Stimulated activated CD4-positive, alpha-beta T cell treated with anti-CD3 and anti-CD28 coated beads, Interleukin-1b, Interleukin-23, amount 100 ng/mL, for 1 hour (primary cell): ENCODE data around the gene WWOX.
A peak's percentile ranks its signal among the peaks of the same experiment; 100 is the strongest.
"Not testable (repeated sequence)": the region's sequence is repeated elsewhere in the genome, so short reads cannot be mapped to it uniquely, and the experiment has no call there.

Source experiments
- DNase-seq, 2 donors: peaks; one replicate each; pipeline ENCODE4 v3.0.0-alpha.2; 2020; ENCODE audit warnings: low read depth in 2 of 2

WWOX gene

DNA sequence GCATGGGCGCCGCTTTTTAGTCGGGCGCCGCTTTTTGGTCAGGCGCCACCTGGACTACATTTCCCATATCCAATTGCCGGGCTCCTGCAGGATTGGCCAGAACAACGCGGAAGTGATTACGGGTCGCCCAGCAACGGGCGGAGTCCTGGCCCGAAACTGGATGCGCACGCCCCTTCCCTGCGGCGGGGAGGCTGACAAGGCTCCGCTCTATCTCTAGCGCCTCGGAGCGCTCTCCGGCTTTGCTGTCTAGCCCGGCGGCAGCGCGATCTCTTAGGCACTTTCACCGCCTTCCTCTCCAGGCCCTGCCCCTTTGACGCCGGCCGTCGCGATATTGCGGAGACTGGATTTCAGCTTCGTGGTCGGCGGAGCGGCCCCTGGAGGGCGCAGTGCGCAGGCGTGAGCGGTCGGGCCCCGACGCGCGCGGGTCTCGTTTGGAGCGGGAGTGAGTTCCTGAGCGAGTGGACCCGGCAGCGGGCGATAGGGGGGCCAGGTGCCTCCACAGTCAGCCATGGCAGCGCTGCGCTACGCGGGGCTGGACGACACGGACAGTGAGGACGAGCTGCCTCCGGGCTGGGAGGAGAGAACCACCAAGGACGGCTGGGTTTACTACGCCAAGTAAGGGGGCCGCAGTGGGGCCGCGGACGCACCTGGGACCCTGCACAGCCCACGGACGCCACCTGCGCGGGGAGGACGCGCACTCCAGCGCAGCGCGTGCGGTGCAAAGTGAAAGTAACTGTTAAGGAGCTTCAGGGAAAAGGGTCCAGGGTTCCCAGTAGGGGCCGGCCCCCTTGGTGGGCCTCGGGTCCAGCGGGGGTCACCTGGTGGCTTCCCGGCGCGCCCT, at the start of gene WWOX:
Gene WWOX (plus strand): TSS at position 384 of the 841 bp plus-strand sequence.
- DNase-seq = peak; percentile 82 to 87

DNA sequence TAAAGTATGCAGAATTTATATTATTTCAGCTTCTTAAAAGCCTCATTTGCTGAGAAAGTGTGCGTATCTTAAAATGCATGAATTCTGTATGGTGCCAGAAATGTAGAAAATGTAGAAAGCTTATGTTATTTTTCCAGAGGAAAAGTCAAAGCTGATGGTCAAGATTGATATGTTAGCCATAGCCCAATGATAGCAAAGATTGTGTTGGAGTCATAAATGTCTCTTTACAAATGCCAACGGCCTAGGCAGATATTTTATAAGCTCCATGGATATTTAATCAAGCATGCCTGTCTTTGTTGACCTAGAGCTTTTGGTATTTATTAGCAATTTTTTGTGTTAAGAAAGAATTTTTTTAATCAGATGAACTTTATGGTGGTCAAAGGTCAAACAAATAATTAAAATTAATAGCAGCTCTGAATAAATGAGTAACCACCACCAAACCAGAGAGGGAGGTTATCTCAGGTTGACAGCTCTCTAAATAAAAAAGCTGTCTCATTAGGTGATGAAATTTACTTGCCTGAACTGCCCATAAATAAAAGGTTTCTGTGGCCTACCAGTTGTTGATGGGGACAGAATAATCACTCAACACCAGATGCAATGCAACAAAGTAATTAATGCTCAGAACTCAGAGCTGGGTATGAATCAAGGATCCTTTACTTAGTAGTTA, 48.6 kb upstream of the WWOX start:
- DNase-seq = no peak

DNA sequence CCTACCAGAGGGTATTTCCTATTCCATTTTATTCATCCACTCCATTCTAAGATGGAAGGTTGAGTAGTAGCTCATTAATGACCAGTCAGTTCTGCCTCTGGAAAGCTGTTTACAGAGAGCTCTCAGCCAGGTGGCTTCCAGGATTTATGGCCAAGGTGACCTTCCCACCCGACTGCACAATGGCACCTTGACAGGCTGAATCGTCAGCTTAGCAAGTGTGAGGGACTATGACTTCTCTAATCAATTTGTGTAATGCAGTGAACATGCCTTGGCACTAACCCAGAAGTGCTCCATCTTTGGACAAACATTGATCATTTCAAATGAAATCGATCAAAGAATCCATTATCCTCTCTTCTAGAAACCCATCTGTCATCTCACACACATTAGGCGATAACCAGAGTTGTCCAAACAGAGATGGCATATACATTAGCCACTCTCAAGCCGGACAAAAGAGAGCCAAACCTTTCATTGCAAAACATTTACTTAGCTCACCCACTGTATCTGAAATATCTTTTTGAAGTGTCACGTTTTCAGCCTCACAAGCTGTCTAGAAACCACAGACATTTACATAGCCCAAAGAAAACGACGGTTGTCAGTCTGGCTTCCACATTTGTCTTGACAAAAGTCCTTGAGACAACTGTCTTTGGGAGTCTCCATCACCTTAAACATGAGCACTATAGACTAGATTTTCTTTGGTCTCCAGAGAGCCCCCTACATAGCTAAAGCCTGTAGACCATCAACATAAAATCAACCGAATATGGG, 41.5 kb upstream of the WWOX start:
- no peak for DNase-seq

DNA sequence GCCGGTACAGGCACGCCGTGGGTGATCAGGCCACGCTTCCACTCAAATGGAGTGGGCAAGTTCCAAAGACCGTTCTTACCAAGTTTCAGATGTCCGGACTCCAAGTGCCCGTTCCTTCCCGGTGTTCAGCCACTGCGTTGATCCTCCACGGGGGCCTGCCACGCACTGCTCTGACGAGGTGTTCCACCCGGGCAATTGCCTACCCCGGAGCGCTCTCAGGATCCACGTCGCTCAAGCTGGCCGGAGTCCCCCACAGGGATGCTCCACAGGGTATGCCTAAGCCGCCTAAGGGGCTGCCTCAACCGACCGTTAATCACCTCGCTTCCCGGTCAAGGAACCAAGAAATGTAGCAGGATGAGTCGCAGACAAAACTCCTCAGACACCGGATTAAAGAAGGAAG, 39.6 kb upstream of the WWOX start:
- DNase-seq = not testable (repeated sequence)

DNA sequence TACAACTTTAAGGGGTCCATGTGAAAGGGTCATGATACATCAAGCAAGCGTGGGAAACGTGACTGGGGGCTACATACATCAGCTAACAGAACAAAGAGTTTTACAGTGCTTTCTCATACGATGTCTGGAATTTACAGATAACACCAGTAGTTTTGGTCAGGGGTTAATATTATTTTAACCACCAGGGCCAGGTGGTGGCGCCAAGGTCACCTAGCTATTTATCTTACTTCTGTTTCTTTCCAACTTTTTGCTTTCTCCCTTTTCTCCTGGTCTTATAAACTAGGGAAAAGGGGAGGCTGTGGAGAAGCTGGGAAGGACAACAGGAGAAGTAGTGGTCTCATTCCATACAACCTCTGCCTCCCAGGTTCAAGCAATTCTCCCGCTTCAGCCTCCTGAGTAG, 39.2 kb upstream of the WWOX start:
- DNase-seq = no peak

DNA sequence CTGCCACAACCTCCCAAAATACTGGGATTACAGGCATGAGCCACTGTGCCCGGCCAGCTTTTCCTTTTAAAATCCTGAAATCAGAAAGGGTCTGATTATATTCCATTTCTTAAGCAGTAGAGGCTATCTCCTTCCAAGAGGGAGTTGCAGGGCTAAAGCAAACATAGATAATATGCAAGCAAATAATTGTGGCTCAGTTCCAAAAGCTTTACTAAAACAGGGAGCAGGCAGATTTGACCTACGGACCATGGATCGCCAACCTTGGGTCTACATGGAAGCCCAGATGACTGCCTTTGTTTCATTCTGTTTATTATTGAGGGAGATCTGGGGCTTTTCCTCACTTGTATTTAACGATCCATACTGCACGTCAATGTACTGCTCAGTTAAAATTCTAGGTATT, 38.6 kb upstream of the WWOX start:
- DNase-seq = no peak

DNA sequence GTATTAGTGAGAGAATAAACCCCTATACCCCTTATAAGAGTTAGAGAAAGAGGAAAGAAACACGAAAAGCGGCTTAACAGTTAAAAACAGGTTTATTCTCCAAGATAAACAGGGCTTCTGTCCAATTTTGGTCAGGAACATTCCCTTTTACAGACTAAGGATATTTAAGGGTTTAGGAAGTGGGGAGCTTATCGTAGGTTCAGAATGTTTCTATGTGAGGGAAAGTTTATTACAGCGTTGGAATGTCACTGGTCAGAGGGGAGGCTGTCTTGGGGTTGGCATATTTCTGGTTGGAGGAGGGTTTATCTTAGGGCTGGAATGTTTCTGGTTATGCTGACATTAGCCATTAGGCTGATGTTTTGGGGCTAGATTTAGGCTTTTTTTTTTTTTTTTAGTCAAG, 34.1 kb upstream of the WWOX start:
- DNase-seq = no peak

DNA sequence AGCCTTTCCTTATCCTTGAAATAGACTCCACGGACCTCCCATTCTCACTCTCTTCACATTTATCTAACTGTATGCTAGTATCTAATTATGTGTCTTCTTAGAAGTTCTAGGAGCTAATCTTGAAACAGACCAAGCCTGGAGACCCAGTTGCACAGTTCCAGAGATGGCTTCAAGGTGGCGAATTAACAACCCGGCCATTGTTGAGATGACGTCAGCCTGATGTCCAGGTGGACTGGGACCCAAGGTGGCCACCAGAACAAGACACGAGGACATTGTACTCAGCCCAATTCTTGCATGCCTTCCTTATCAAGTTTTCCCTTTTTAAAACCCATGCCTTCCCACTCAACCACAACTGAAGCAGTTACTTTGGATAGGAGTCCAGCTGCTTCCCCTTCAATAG, 29.5 kb upstream of the WWOX start:
- DNase-seq = no peak

DNA sequence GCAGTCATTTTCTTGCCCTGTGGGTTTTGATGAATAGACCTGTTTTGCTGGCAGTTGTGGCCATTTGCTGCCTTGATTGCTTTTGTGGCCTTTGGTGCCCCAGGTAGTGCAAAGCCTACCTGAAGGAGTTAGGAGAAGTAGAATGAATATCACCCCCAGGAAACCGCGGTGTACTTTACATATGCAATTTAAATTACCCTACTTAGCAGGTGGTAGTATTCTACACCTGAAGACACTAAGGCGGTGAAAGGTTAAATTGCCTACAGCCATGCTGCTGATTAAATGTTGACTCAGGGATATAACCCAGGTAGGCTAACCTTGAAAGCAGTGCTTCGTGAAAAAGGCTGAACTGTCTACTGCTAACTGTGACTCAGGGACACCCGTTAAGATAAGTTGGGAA, 27.2 kb upstream of the WWOX start:
- no peak for DNase-seq

DNA sequence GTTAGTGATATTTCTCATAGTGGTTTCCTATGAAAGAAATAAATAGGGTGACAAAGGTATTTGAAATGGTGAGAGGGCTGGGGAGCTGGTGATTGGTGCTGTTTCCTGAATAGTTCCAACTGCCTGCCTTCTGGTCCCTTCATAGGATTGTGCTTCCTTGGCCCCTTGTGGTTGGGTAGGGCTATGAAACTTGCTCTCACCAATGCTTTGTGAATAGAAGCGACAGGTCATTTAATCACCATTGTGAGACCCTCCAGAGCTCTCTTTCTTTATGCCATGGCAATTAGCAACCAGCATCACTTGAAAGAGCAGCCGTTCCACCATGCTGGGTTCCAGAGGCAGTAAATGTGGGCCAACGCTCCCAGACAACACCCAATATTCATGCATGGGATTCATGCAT, 23.7 kb upstream of the WWOX start:
- DNase-seq = no peak

DNA sequence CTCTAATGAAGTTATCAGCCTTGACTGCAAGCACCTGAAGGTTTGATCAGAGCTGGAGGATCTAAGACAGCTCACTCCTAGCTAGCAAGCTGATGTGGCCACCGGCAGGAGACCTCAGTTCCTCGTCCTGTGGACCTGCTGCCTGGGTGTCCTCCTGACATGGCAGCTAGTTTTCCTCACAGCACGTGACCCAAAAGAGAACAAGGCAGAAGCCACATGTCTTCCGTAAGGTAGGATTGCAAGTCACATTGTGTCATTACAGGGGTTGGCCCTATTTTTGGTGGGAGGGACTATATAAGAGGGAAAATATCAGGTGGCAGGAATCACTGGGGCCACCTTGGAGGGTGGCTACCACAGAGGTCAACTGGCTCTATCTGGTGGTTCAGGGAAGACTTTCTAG, 18.1 kb upstream of the WWOX start:
- DNase-seq = no peak

DNA sequence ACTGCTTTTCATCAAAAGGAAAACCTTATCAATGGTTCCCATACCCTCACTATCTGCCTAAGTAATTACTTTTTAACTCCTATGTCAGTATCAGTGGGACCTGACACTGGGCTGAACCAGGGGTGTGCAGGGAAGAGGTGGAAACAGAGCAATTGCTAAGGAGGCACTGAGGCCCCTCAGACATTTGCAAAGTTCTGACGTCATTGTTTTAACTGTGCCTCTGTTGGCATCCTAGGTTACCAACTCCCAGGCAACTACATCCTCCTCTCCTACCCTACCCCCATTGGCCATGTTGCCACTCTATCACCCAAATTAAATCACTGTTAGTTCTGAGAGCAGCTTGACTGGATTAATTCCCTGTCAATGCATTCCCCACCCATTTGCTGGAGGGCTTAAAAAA, 8.0 kb upstream of the WWOX start:
- no peak for DNase-seq

DNA sequence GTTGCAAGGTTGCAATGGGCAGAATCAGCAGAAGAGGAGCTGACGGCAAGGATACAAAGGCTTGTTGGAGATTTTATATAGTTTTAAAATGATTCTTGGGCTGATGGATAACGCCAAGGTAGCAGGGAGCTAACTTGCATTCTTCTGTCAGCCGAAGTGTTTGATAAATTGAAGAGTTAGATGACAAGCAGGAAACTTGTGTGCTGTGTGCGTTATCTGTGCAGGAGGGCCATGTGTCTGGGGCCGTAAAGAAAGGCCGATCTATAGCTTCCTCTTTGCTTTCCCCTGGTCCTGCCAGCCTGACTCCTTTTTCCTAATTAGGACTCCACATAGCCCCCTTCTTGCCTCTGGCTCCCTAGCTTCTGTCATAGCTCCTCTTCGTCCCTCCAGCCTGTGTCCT, 6.7 kb upstream of the WWOX start:
- DNase-seq = no peak

DNA sequence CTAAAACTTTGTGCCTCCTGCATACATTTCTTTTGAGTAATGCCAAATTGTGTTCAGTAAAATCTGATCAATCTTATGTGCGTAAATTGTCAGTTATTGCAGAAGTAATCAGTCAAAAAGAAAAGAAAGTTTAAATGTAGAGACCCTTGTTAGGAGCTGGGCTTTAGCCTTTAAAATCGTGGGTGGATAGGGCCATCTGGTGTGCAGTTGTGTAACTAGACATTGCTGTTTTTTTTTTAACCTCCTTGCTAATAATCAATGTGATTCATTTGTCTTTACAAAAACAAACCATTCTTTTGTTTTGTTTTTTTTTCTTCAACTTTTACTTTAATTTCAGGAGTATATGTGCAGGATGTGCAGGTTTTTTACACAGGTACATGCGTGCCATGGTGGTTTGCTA, 5.3 kb upstream of the WWOX start:
- DNase-seq = no peak

DNA sequence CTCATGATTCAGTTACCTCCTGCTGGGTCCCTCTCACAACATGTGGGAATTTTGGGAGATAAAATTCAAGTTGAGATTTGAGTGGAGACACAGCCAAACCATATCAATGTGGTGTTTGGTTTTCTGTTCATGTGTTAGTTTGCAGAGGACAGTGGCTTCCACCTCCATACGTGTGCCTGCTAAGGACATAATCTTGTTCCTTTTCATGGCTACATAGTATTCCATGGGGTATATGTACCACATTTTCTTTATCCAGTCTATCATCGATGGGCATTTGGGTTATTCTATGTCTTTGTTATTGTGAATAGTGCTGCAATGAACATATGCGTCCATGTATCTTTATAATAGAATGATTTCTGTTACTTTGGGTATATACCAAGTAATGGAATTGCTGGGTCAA, 4.5 kb upstream of the WWOX start:
- no peak for DNase-seq

DNA sequence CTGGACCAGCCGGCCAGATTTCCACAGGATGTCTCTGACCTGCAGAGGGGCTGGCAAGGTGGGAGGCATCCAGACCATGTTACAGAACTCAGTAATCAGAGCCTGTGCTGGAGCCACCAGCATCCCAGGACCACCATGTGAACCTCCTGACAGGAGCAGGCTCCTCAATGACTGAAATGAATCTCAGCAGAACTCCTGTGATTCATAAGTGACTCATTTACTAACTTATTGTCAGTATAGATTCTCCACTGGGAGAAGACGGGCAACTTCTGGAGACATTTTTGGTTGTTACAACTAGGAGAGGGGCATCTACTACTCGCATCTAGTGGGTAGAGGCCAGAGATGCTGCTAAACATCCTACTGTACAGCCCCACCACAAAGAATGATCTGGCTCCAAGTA, 3.1 kb upstream of the WWOX start:
- no peak for DNase-seq

DNA sequence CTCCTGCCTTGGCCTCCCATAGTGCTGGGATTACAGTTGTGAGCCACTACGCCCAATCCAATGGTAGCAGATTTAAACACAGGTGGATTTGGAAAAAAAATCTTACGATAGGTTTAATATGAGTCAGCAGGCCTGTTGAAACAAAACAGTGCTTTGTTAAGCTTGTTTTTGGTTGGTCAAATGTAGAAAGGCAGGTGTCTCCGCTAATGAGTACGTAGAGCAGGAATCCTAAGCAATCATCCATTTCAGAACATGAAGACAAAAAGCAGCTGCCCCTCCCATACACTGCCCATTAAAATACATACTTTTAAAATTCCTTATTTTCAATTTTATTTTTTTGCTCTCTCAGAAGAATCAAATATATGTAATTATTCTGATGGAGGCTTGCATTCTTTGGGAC, 1.9 kb upstream of the WWOX start:
- DNase-seq = no peak

DNA sequence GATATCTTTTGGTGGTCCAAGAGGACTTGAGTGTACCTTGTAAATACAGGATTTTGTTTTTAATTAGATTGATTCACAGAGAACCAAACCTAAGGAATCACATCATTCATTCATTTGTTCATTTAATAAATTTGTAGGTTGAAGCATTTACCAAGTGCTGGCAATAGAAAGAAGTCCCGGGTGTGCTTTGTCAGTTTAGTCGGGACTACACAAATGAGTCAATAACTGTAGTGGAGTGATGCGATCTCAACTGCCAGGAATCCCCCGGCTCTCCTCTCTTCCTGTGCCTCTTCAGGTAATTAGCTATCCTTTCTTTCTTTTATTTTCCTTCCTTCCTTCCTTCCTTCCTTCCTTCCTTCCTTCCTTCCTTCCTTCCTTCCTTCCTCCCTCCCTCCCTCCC, 1.4 kb upstream of the WWOX start:
- no peak for DNase-seq

DNA sequence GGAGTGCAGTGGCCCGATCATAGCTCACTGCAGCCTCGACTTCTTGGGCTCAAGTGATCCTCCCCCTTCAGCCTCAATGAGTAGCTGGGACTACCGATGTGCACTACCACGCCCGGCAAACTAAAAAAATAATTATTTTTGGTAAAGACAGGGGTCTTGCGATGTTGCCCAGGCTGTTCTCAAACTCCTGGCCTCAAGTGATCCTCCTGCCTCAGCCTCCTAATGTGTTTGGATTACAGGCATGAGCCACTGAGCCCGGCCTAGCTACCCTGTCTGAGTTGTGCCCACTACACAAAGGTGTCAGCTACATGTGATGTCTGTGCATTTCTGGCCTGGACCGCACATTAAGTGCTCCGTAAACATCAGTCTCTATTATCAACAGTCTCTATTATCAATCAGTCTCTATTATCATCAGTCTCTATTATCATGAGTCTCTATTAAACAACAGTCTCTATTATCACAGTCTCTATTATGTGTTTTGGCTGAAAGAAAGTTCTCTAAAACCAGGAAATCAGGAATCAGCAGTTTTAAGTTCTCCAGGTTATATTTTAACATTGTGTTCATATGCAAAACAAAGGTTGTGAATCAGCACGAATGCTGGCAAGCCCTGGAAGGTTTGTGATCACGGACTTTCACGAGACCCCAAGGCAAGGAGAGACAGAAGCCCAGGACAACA, 721 bp upstream of the WWOX start:
- DNase-seq = no peak

DNA sequence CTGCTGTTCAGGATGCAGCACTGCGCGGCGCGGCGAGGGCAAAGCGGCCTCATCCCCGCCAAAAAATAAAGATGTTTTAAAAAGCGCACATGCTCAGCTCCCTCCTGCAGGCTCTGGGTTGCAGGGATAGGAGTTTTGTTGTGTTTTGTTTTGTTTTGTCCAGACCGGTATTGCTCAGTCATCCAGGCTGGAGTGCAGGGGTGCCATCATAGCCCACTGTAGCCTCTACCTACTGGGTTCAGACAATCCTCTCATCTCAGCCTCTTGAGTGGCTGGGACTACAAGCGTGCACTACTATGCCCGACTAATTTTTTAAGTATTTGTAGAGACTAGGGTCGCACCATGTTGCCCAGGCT, 636 bp downstream of the WWOX start:
- DNase-seq = peak in 1 of 2 donors; percentile 20

DNA sequence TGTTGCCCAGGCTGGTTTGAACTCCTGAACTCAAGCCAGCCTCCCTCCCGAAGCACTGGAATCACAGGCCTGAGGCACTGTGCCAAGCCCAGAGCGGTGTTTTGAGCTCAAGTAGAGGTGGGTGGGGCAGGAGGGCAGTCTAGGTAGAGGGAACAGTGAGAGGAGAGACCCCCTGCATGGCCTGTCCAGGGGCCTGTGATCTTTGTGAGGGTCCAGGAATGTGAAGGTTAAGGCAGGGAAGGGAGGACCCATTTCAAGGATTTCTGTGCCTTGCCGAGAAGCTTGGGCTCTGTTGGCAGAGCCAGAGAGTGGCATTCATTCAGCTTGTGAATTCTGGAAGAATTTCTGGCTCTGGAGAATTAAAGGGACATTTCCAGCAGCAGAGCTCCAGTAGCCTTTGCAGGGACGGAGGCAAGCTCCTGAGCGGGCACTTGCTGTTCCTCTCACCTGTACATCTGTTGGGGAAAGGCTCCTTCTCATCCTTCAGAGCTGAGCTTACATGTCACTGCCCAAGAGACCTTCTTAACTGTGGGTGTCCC, 2.7 kb downstream of the WWOX start:
- no peak for DNase-seq

DNA sequence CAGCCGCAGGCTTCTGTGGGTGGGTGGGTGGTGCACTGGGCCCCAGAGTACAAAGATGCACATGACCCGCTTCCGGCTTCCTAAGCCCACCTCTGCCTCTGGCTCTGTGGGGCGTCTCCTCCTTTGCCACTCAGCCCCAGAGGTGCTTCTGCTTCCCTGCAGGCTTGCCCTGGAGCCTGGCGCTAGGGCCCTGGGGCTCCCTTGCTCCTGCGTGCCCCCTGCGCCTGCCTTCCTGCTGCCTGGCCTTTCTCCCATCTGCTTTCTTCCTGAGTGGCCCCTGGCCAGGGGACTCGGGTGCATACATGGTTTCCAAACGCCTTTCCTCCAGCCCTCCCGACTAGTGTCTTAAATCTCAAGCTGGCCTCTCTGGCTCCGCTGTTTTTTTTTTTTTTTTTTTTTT, 3.4 kb downstream of the WWOX start:
- DNase-seq = no peak
